Upper lobe of left lung (tissue), 4 donors: Measurements from ENCODE around the gene CDK4.

Experiments
- CTCF ChIP-seq, 6 experiments: fragments of 450-650 bp in 4 of 6; fragments of 200-600 bp in 2 of 6; sonication (generic) in 2 of 6; IDR thresholded peaks; one replicate each; pipeline ENCODE4 v1.5.1; 2016 to 2019; ENCODE audit warnings: antibody characterized with exemption in 6 of 6
- EP300 ChIP-seq, 4 donors: sonication (generic); formaldehyde crosslinking; IDR thresholded peaks; one replicate each; pipeline ENCODE4 v1.5.1; 2017; ENCODE audit warnings: antibody characterized with exemption in 4 of 4, control low read depth in 2 of 4
- POLR2A ChIP-seq, 4 donors: fragments of 450-650 bp; IDR thresholded peaks; one replicate each; pipeline ENCODE4 v1.5.1; 2016 to 2017; ENCODE audit warnings: antibody characterized with exemption in 4 of 4, mild to moderate bottlenecking in 2 of 4
- POLR2AphosphoS5 ChIP-seq, 2 donors: sonication (generic); formaldehyde crosslinking; IDR thresholded peaks; one replicate each; pipeline ENCODE4 v1.5.1; 2017; ENCODE audit warnings: antibody characterized with exemption in 2 of 2

- TF ChIP-seq POLR2A (IDR thresholded peaks at IDR 0.05) (no peak), POLR2AphosphoS5 (IDR thresholded peaks at IDR 0.05) (no peak), CTCF (IDR thresholded peaks at IDR 0.05) (peak; percentile 58 to 77 (median 70)), EP300 (IDR thresholded peaks at IDR 0.05) (no peak)
These were observed 25.8 kb downstream of the CDK4 start for GRCh38 chr12:57726151-57726883.
